Posterior vena cava (tissue), 2 donors: ENCODE measurements around the gene ZNF608. TPM values are rescaled to one million over a fixed set of nuclear protein-coding genes. Genes with fewer than 3 reads are reported as not detected.

Experiments
- DNase-seq: peaks from one replicate; pipeline ENCODE4 v3.0.0-alpha.2; 2020; ENCODE audit warnings: low spot score
- intact Hi-C, 2 donors: fragments of 100-400 bp; cut with DNase I; formaldehyde crosslinking; loops; one replicate each; pipeline versions ENCODE4 v1.14.1 to v1.14.2; 2022 to 2023
- total RNA-seq, 2 donors: library from RNA; stranded (reverse); fragmentation: NEBNext Ultra II Directional; extraction: Animal tissue kit (Norgen Biotek cat#: 25700); gene quantifications; one replicate each; pipeline ENCODE4 v1.2.1, GENCODE V29; 2021
- donor health status: DM: yes; HTN: yes; CAD: no.
- donor health status: DM: yes; HTN: yes; CAD: no.

Gene ZNF608
- total RNA-seq, 2 donors from 2014 or later = 11.4 to 11.9 TPM

- intact Hi-C loops = no loop called here
- no peak for DNase-seq
Measured at GRCh38 chr5:124701873-124702425, 44.5 kb downstream of the ZNF608 start.

GRCh38 chr5:124701016-124701415 lies 45.4 kb downstream of the ZNF608 start:
- intact Hi-C loops = no loop called here
- DNase-seq = no peak

GRCh38 chr5:124700333-124700732 lies 46.1 kb downstream of the ZNF608 start:
- intact Hi-C loops = no loop called here
- no peak for DNase-seq

- no peak for DNase-seq
- intact Hi-C loops = no loop called here
Measured at GRCh38 chr5:124698770-124699169, 47.7 kb downstream of the ZNF608 start.

- intact Hi-C loops = no loop called here
Measured at GRCh38 chr5:124697933-124698591, 48.4 kb downstream of the ZNF608 start.

GRCh38 chr5:124697501-124697900 lies 48.9 kb downstream of the ZNF608 start:
- intact Hi-C loops = no loop called here
- no peak for DNase-seq

More at GRCh38 chr5:124697933-124698591, 48.4 kb downstream of the ZNF608 start:
- DNase-seq = no peak

GRCh38 chr5:124696898-124697297 lies 49.5 kb downstream of the ZNF608 start:
- DNase-seq = no peak
- intact Hi-C loops = no loop called here
